ENCODE results near the gene EIF4G3.

- TF ChIP-seq CTCF (IDR thresholded peaks at IDR 0.05) (no peak), POLR2A (IDR thresholded peaks at IDR 0.05) (no peak)
Measured at GRCh38 chr1:21153388-21153787, 23.3 kb downstream of the EIF4G3 start.

All from lower leg skin (tissue), 3 donors.